ENCODE results near the gene MSI2. TPM values are rescaled to one million over a fixed set of nuclear protein-coding genes. Genes with fewer than 3 reads are reported as not detected.

Gene MSI2
- total RNA-seq, 2 donors from 2014 or later = 88.3 to 114 TPM

GRCh38 chr17:57585341-57586195 lies 329.2 kb downstream of the MSI2 start:
- Histone ChIP-seq H3K27me3 (ENCODE audit: control insufficient read depth, insufficient read depth, low read length, poor library complexity, severe bottlenecking) (no peaks in the 10 kb centered on the region), H3K36me3 (ENCODE audit: control insufficient read depth, insufficient read depth, low read length) (no peaks in the 10 kb centered on the region), H3K9me3 (ENCODE audit: control insufficient read depth, low read length) (no peaks in the 10 kb centered on the region), H3K9ac (ENCODE audit: extremely low read depth, low read length, poor library complexity, severe bottlenecking) (no peak overlapping the region), H3K4me3 (ENCODE audit: low read length) (no peak overlapping the region), H3K27ac (ENCODE audit: low read depth, low read length) (no peak overlapping the region), H3K4me1 (ENCODE audit: control insufficient read depth, insufficient read depth, low read length) (peaks cover 3% of the 10 kb centered on the region)
- Mint-ChIP-seq H3K4me3 (no peak overlapping the region), H3K27ac (no peak overlapping the region), H3K27me3 (ENCODE audit: insufficient read depth) (no peaks in the 10 kb centered on the region), H3K9me3 (no peaks in the 10 kb centered on the region), H3K4me1 (peaks cover 22% of the 10 kb centered on the region), H3K36me3 (ENCODE audit: low read depth) (no peaks in the 10 kb centered on the region)
- TF ChIP-seq CTCF (conservative IDR thresholded peaks at IDR 0.05) = no peak
- DNase-seq = peak; percentile 43
- 95% methylated on average over 20 to 22 of the region's 22 CpGs for WGBS, 2 experiments (ENCODE audit: insufficient coverage in 1 of 2, insufficient read length in 1 of 2)

- peaks cover 29% of the 10 kb centered on the region for H3K4me1 Mint-ChIP-seq
- H3K27ac Mint-ChIP-seq = no peak overlapping the region
- DNase-seq = no peak
- no peaks in the 10 kb centered on the region for H3K27me3 Mint-ChIP-seq (ENCODE audit: insufficient read depth)
- H3K9ac ChIP-seq (ENCODE audit: extremely low read depth, low read length, poor library complexity, severe bottlenecking) = no peak overlapping the region
- H3K9me3 Mint-ChIP-seq = no peaks in the 10 kb centered on the region
- H3K9me3 ChIP-seq (ENCODE audit: control insufficient read depth, low read length) = no peaks in the 10 kb centered on the region
- peak overlapping the region; percentile 33 for H3K27ac ChIP-seq (ENCODE audit: low read depth, low read length)
- H3K36me3 ChIP-seq (ENCODE audit: control insufficient read depth, insufficient read depth, low read length) = no peaks in the 10 kb centered on the region
- H3K4me1 ChIP-seq (ENCODE audit: control insufficient read depth, insufficient read depth, low read length) = peaks cover 9% of the 10 kb centered on the region
- H3K36me3 Mint-ChIP-seq (ENCODE audit: low read depth) = no peaks in the 10 kb centered on the region
- no peak for TF ChIP-seq CTCF (conservative IDR thresholded peaks at IDR 0.05)
- 94 to 98% methylated on average over 5 of the region's 5 CpGs for WGBS, 2 experiments (ENCODE audit: insufficient coverage in 1 of 2, insufficient read length in 1 of 2)
- no peaks in the 10 kb centered on the region for H3K27me3 ChIP-seq (ENCODE audit: control insufficient read depth, insufficient read depth, low read length, poor library complexity, severe bottlenecking)
- H3K4me3 Mint-ChIP-seq = no peak overlapping the region
- no peak overlapping the region for H3K4me3 ChIP-seq (ENCODE audit: low read length)
These were observed 329.9 kb downstream of the MSI2 start for GRCh38 chr17:57586196-57586740.

DNA sequence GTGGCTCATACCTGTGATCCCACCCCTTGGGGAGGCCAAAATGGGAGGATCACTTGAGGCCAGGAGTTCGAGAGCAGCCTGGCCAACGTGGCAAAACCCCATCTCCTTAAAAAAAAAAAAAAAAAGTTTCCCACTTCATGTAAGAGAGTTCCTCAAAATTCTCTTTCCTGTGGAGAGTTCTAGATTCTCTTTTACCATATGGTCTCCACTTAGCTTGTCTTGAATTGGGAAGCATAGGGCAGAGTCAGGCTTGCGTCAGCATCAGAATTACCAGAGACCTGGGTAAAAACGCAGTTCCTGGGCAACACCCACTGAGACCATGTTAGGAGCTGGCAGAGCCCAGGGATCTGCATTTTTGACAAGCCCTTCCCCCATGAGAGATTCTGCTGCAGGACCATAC lies 330.4 kb downstream of the MSI2 start:
- H3K4me3 ChIP-seq (ENCODE audit: low read length) = no peak overlapping the region
- H3K27me3 ChIP-seq (ENCODE audit: control insufficient read depth, insufficient read depth, low read length, poor library complexity, severe bottlenecking) = no peaks in the 10 kb centered on the region
- H3K9ac ChIP-seq (ENCODE audit: extremely low read depth, low read length, poor library complexity, severe bottlenecking) = no peak overlapping the region
- H3K9me3 Mint-ChIP-seq = no peaks in the 10 kb centered on the region
- no peaks in the 10 kb centered on the region for H3K36me3 Mint-ChIP-seq (ENCODE audit: low read depth)
- no peak for TF ChIP-seq CTCF (conservative IDR thresholded peaks at IDR 0.05)
- H3K4me1 ChIP-seq (ENCODE audit: control insufficient read depth, insufficient read depth, low read length) = peaks cover 9% of the 10 kb centered on the region
- no peaks in the 10 kb centered on the region for H3K9me3 ChIP-seq (ENCODE audit: control insufficient read depth, low read length)
- H3K36me3 ChIP-seq (ENCODE audit: control insufficient read depth, insufficient read depth, low read length) = no peaks in the 10 kb centered on the region
- DNase-seq = no peak
- 85 to 95% methylated on average over 2 to 4 of the region's 4 CpGs for WGBS, 2 experiments (ENCODE audit: insufficient coverage in 1 of 2, insufficient read length in 1 of 2)
- H3K4me3 Mint-ChIP-seq = no peak overlapping the region
- H3K27ac ChIP-seq (ENCODE audit: low read depth, low read length) = no peak overlapping the region
- peaks cover 33% of the 10 kb centered on the region for H3K4me1 Mint-ChIP-seq
- H3K27ac Mint-ChIP-seq = no peak overlapping the region
- H3K27me3 Mint-ChIP-seq (ENCODE audit: insufficient read depth) = no peaks in the 10 kb centered on the region

Measured in endodermal cell (in vitro differentiated cells).